Measurements from ENCODE around the gene PGK1. TPM values are rescaled to one million over a fixed set of nuclear protein-coding genes. Genes with fewer than 3 reads are reported as not detected.

PGK1 gene
- total RNA-seq, 1 donor from 2014 or later: 606 TPM

DNA sequence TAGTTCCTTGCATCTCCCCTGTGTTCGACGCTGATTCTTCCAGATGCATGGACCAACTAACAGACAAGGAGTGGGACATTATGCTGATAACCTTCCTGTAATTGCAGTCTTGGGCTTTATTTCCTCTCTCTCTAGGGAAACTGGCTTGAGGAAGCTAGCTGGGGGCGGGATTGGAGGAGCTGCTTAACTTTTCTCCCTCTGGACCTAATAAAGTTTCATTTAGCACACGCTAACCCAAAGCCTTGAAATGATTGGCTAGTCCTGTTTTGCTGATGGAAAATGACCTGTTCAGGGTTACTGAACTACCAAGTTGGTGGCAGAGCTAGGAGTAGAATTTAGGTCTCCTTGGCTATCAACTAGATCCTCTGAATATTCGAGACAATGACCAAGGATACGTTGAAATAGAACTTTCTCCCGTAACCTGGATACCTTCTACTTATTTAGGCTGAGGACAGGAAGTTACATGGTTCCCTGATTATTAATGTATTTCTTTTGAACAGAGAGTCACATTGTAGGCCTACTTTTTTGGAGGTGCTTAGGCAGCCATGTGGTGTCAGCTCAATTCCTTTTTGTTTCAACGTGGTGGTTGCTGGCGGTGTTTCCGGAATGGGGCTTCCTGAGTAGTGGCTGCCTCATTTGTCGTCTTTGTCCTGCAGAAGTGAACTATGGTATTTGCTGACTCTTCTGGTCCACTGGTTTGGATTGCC, 2.0 kb downstream of the PGK1 start:
- peak overlapping the region; percentile 24 for H3K27ac Mint-ChIP-seq (ENCODE audit: unreplicated experiment)
- no peak overlapping the region for H2AFZ ChIP-seq (ENCODE audit: low read depth, low read length)
- H4K20me1 ChIP-seq (ENCODE audit: insufficient read depth, low read length): peaks cover 52% of the 10 kb centered on the region
- peak overlapping the region; percentile 98 for H3K9ac ChIP-seq (ENCODE audit: low read length)
- no peaks in the 10 kb centered on the region for H3K27me3 ChIP-seq (ENCODE audit: insufficient read depth, low read length)
- H3K36me3 ChIP-seq (ENCODE audit: insufficient read depth, low read length): no peaks in the 10 kb centered on the region
- H3K27ac ChIP-seq (ENCODE audit: low read depth, low read length): no peak overlapping the region
- H3K4me1 ChIP-seq (ENCODE audit: insufficient read depth, low read length): peaks cover 15% of the 10 kb centered on the region
- peak overlapping the region; percentile 99 for H3K4me3 ChIP-seq (ENCODE audit: insufficient read depth, low read depth, low read length)
- no peaks in the 10 kb centered on the region for H3K27me3 Mint-ChIP-seq (ENCODE audit: low read depth, unreplicated experiment)
- no peaks in the 10 kb centered on the region for H3K9me3 Mint-ChIP-seq (ENCODE audit: unreplicated experiment)
- H3K79me2 ChIP-seq (ENCODE audit: insufficient read depth, low read length): peaks cover 67% of the 10 kb centered on the region
- peaks cover 4% of the 10 kb centered on the region for H3K36me3 Mint-ChIP-seq (ENCODE audit: low read depth, unreplicated experiment)
- H3K4me3 Mint-ChIP-seq (ENCODE audit: unreplicated experiment): peak overlapping the region; percentile 97
- DNase-seq (ENCODE audit: low read depth): no peak
- H3K4me1 Mint-ChIP-seq (ENCODE audit: low read depth, unreplicated experiment): peaks cover 10% of the 10 kb centered on the region
- no peak for FAIRE-seq
- peak overlapping the region; percentile 87 for H3K4me2 ChIP-seq (ENCODE audit: low read length)
- H3K9me3 ChIP-seq (ENCODE audit: insufficient read depth, low read depth, low read length): no peaks in the 10 kb centered on the region
- TF ChIP-seq EZH2 (IDR thresholded peaks at IDR 0.05; ENCODE audit: insufficient read depth, low read length): no peak
- TF ChIP-seq, protein P1, sequence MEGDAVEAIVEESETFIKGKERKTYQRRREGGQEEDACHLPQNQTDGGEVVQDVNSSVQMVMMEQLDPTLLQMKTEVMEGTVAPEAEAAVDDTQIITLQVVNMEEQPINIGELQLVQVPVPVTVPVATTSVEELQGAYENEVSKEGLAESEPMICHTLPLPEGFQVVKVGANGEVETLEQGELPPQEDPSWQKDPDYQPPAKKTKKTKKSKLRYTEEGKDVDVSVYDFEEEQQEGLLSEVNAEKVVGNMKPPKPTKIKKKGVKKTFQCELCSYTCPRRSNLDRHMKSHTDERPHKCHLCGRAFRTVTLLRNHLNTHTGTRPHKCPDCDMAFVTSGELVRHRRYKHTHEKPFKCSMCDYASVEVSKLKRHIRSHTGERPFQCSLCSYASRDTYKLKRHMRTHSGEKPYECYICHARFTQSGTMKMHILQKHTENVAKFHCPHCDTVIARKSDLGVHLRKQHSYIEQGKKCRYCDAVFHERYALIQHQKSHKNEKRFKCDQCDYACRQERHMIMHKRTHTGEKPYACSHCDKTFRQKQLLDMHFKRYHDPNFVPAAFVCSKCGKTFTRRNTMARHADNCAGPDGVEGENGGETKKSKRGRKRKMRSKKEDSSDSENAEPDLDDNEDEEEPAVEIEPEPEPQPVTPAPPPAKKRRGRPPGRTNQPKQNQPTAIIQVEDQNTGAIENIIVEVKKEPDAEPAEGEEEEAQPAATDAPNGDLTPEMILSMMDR (IDR thresholded peaks at IDR 0.05; ENCODE audit: insufficient read depth, low read depth, low read length): no peak

DNA sequence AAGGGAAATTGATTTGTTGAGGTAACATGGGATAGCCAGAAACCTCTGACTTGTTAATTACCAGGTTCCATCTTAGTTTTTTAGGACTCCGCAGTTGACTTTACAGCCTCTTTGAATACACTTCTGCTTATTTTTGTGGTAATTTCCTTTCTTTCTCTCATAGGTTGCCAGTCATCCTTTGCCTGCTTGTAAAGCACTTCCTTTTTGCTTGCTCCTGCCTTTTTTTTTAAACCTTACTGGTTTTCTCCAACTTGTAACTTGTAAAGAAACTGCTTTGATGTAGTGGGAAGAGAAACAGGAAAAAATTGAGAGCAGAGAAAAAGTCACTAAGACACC, 2.6 kb downstream of the PGK1 start:
- no peaks in the 10 kb centered on the region for H3K36me3 ChIP-seq (ENCODE audit: insufficient read depth, low read length)
- H3K27me3 ChIP-seq (ENCODE audit: insufficient read depth, low read length): no peaks in the 10 kb centered on the region
- DNase-seq (ENCODE audit: low read depth): no peak
- FAIRE-seq: no peak
- no peak overlapping the region for H3K9ac ChIP-seq (ENCODE audit: low read length)
- H3K4me3 Mint-ChIP-seq (ENCODE audit: unreplicated experiment): peak overlapping the region; percentile 97
- H3K36me3 Mint-ChIP-seq (ENCODE audit: low read depth, unreplicated experiment): peaks cover 4% of the 10 kb centered on the region
- H4K20me1 ChIP-seq (ENCODE audit: insufficient read depth, low read length): peaks cover 57% of the 10 kb centered on the region
- TF ChIP-seq EZH2 (IDR thresholded peaks at IDR 0.05; ENCODE audit: insufficient read depth, low read length): no peak
- TF ChIP-seq, protein P1 (IDR thresholded peaks at IDR 0.05; ENCODE audit: insufficient read depth, low read depth, low read length): no peak
- H3K4me1 Mint-ChIP-seq (ENCODE audit: low read depth, unreplicated experiment): peaks cover 13% of the 10 kb centered on the region
- no peak overlapping the region for H2AFZ ChIP-seq (ENCODE audit: low read depth, low read length)
- peak overlapping the region; percentile 87 for H3K4me2 ChIP-seq (ENCODE audit: low read length)
- no peaks in the 10 kb centered on the region for H3K9me3 ChIP-seq (ENCODE audit: insufficient read depth, low read depth, low read length)
- peaks cover 72% of the 10 kb centered on the region for H3K79me2 ChIP-seq (ENCODE audit: insufficient read depth, low read length)
- no peak overlapping the region for H3K27ac ChIP-seq (ENCODE audit: low read depth, low read length)
- no peaks in the 10 kb centered on the region for H3K27me3 Mint-ChIP-seq (ENCODE audit: low read depth, unreplicated experiment)
- no peaks in the 10 kb centered on the region for H3K9me3 Mint-ChIP-seq (ENCODE audit: unreplicated experiment)
- H3K4me3 ChIP-seq (ENCODE audit: insufficient read depth, low read depth, low read length): peak overlapping the region; percentile 39
- peak overlapping the region; percentile 14 for H3K27ac Mint-ChIP-seq (ENCODE audit: unreplicated experiment)
- peaks cover 15% of the 10 kb centered on the region for H3K4me1 ChIP-seq (ENCODE audit: insufficient read depth, low read length)

DNA sequence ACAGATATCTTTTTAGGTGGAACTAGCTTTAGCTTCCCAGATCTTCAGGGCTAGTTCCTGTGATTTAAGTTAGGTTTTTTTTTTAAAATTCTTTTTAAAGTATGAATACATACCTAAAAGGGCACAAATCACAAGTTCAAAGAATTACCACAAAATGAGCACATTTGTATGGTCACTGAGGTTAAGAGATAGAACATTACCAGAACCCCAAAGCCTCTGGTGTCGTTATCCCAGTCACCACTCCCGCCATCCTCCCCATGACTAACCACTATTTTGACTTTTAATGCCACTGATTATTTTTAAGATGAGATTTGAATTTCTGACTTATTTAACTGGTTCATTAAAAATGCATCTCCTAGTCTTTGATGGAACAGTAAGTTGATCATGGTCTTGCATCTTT, 5.4 kb downstream of the PGK1 start:
- no peak overlapping the region for H3K27ac ChIP-seq (ENCODE audit: low read depth, low read length)
- peaks cover 23% of the 10 kb centered on the region for H3K4me1 Mint-ChIP-seq (ENCODE audit: low read depth, unreplicated experiment)
- no peak overlapping the region for H3K4me2 ChIP-seq (ENCODE audit: low read length)
- DNase-seq (ENCODE audit: low read depth): no peak
- H3K36me3 ChIP-seq (ENCODE audit: insufficient read depth, low read length): peaks cover 13% of the 10 kb centered on the region
- no peak overlapping the region for H2AFZ ChIP-seq (ENCODE audit: low read depth, low read length)
- no peak overlapping the region for H3K4me3 ChIP-seq (ENCODE audit: insufficient read depth, low read depth, low read length)
- H3K27ac Mint-ChIP-seq (ENCODE audit: unreplicated experiment): no peak overlapping the region
- H3K79me2 ChIP-seq (ENCODE audit: insufficient read depth, low read length): peaks cover 92% of the 10 kb centered on the region
- H3K27me3 ChIP-seq (ENCODE audit: insufficient read depth, low read length): no peaks in the 10 kb centered on the region
- peaks cover 15% of the 10 kb centered on the region for H3K4me1 ChIP-seq (ENCODE audit: insufficient read depth, low read length)
- FAIRE-seq: no peak
- H3K4me3 Mint-ChIP-seq (ENCODE audit: unreplicated experiment): peak overlapping the region; percentile 97
- no peaks in the 10 kb centered on the region for H3K27me3 Mint-ChIP-seq (ENCODE audit: low read depth, unreplicated experiment)
- TF ChIP-seq, protein P1 (IDR thresholded peaks at IDR 0.05; ENCODE audit: insufficient read depth, low read depth, low read length): no peak
- no peak for TF ChIP-seq EZH2 (IDR thresholded peaks at IDR 0.05; ENCODE audit: insufficient read depth, low read length)
- peaks cover 4% of the 10 kb centered on the region for H3K36me3 Mint-ChIP-seq (ENCODE audit: low read depth, unreplicated experiment)
- peaks cover 77% of the 10 kb centered on the region for H4K20me1 ChIP-seq (ENCODE audit: insufficient read depth, low read length)
- no peaks in the 10 kb centered on the region for H3K9me3 ChIP-seq (ENCODE audit: insufficient read depth, low read depth, low read length)
- H3K9me3 Mint-ChIP-seq (ENCODE audit: unreplicated experiment): no peaks in the 10 kb centered on the region
- no peak overlapping the region for H3K9ac ChIP-seq (ENCODE audit: low read length)
